ENCODE data around the gene SRGAP1.

- no peak for TF ChIP-seq FOXP2 (optimal IDR thresholded peaks at IDR 0.05; ENCODE audit: borderline replicate concordance, extremely low read depth, extremely low read length, insufficient read depth)
- TF ChIP-seq REST (IDR thresholded peaks at IDR 0.05; ENCODE audit: insufficient read depth in 1 of 2, low read depth in 2 of 2, low read length in 2 of 2), result no peak
- no peak for TF ChIP-seq POLR2AphosphoS5 (IDR thresholded peaks at IDR 0.05; ENCODE audit: low read depth, low read length)
- no peak for TF ChIP-seq TAF1 (IDR thresholded peaks at IDR 0.05; ENCODE audit: borderline replicate concordance, insufficient read depth, low read length)
These were observed 182.8 kb downstream of the SRGAP1 start for GRCh38 chr12:64027311-64027710.

Data from PFSK-1 (cell line).